ENCODE data around the gene CIP2A. TPM values are rescaled to one million over a fixed set of nuclear protein-coding genes. Genes with fewer than 3 reads are reported as not detected.

The CIP2A gene
- total and polyA plus RNA-seq, 2 of the 8 experiments (the other 6 are each of a cell fraction or from before 2014, with no cell fraction given) = 11.9 to 38.0 TPM

GRCh38 chr3:108548886-108549285, 40.4 kb downstream of the CIP2A start (continued):
- no peak for TF ChIP-seq NRF1 (IDR thresholded peaks at IDR 0.05; ENCODE audit: low read depth, low read length)
- no peak for TF ChIP-seq BRCA1 (IDR thresholded peaks at IDR 0.05; ENCODE audit: low read depth, low read length)
- TF ChIP-seq RXRA (IDR thresholded peaks at IDR 0.05; ENCODE audit: insufficient read depth, low read depth, low read length) = no peak
- no peak for TF ChIP-seq TAF1 (IDR thresholded peaks at IDR 0.05; ENCODE audit: low read depth, low read length)
- no peak for TF ChIP-seq EZH2 (IDR thresholded peaks at IDR 0.05; ENCODE audit: low read depth, low read length, severe bottlenecking)
